Gastrocnemius medialis (tissue), 4 donors: ENCODE measurements around the gene PRDM16. TPM values are rescaled to one million over a fixed set of nuclear protein-coding genes. Genes with fewer than 3 reads are reported as not detected.

Experiments
- ATAC-seq, 2 donors: fragments of 150-250 bp; one replicate each; pipeline ENCODE4 v1.9.1; 2016
- DNase-seq, 2 donors: peaks; one replicate each; pipeline ENCODE4 v3.0.0-alpha.2; 2019
- H3K27ac ChIP-seq, 4 donors: fragments of 200-600 bp; sonication (generic); 1 replicate in 1 of 4; 2 replicates in 3 of 4; pipeline ENCODE4 v1.5.1; 2016 to 2018; ENCODE audit warnings: mild to moderate bottlenecking in 2 of 4, moderate library complexity in 1 of 4
- H3K27me3 ChIP-seq, 3 donors: fragments of 200-600 bp; sonication (generic) in 2 of 3; 1 replicate in 1 of 3; 2 replicates in 2 of 3; pipeline versions ENCODE4 v1.5.1 to v1.6.0; 2016 to 2019; ENCODE audit warnings: mild to moderate bottlenecking in 1 of 3, moderate library complexity in 1 of 3
- H3K36me3 ChIP-seq, 2 donors: fragments of 200-600 bp; sonication (generic) in 1 of 2; one replicate each; pipeline ENCODE4 v1.5.1; 2017 to 2018
- H3K4me1 ChIP-seq, 2 donors: fragments of 200-600 bp; sonication (generic) in 1 of 2; one replicate each; pipeline ENCODE4 v1.5.1; 2016 to 2017; ENCODE audit warnings: mild to moderate bottlenecking in 2 of 2
- H3K4me3 ChIP-seq, 4 donors: fragments of 200-600 bp; sonication (generic) in 3 of 4; 1 replicate in 1 of 4; 2 replicates in 3 of 4; pipeline ENCODE4 v1.5.1; 2016 to 2019; ENCODE audit warnings: mild to moderate bottlenecking in 2 of 4
- H3K9me3 ChIP-seq, 3 donors: fragments of 200-600 bp; sonication (generic) in 2 of 3; 1 replicate in 1 of 3; 2 replicates in 2 of 3; pipeline ENCODE4 v1.5.1; 2016 to 2019
- POLR2A ChIP-seq, 2 donors: fragments of 450-650 bp; IDR thresholded peaks; one replicate each; pipeline ENCODE4 v1.6.1; 2017; ENCODE audit warnings: antibody characterized with exemption in 2 of 2, mild to moderate bottlenecking in 2 of 2, moderate library complexity in 2 of 2
- in situ Hi-C, 4 donors: fragments of 200-750 bp; cut with MboI; loops; one replicate each; pipeline versions ENCODE4 v1.15.0 to v1.8.0; 2017; ENCODE audit warnings: low sequenced_read_pairs in 4 of 4
- intact Hi-C: fragments of 100-400 bp; cut with DNase I; formaldehyde crosslinking; loops from one replicate; pipeline ENCODE4 v1.15.1; 2023; ENCODE audit warnings: low total_unique reads
- total RNA-seq, 4 donors: library from RNA; depleted of rRNA; stranded (reverse); fragments of >200 nt; gene quantifications; one replicate each; pipeline versions ENCODE4 v1.1.0 to v1.2.3, GENCODE V29; 2016
- TF ChIP-seq, protein P1 (sequence below), 5 experiments: fragments of 450-650 bp in 3 of 5; fragments of 200-600 bp in 2 of 5; sonication (generic) in 2 of 5; IDR thresholded peaks in 4 of 5; conservative IDR thresholded peaks in 1 of 5; 1 replicate in 4 of 5; 2 replicates in 1 of 5; pipeline ENCODE4 v1.5.1; 2016 to 2019; ENCODE audit warnings: antibody characterized with exemption in 5 of 5, mild to moderate bottlenecking in 3 of 5, moderate library complexity in 3 of 5

Gene PRDM16
- total RNA-seq, 4 donors from 2014 or later, result 0.03 to 0.19 (median 0.17) TPM

DNA sequence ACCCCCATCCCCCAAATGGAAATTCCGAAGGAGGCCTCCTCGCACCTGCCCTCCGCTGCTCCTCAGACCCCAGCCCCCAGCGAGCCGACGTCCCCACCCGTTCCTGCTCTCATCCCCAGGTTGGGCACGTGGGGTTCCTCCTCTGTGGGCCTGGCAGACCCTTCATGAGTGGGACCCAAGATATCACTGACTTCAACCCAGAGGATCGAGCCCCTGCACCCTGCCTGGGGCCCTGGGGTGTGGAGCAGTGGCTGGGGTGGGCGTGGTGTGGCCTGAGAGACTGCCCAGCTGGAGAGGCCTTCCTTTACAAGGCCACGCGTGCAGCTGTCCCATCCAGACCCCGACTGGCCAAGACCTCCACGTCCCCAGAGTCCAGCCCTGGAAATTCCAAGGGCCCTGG, 367.9 kb downstream of the PRDM16 start:
- Histone ChIP-seq H3K9me3 (no peaks in the 10 kb centered on the region), H3K27ac (no peak overlapping the region), H3K36me3 (no peaks in the 10 kb centered on the region), H3K4me3 (no peak overlapping the region), H3K4me1 (no peaks in the 10 kb centered on the region), H3K27me3 (peaks cover 14 to 15% (median 15%) of the 10 kb centered on the region in 3 donors)
- intact Hi-C loops (no loop called here), in situ Hi-C loops (no loop called here)
- DNase-seq (no peak), ATAC-seq (no peak)
- TF ChIP-seq, protein P1, sequence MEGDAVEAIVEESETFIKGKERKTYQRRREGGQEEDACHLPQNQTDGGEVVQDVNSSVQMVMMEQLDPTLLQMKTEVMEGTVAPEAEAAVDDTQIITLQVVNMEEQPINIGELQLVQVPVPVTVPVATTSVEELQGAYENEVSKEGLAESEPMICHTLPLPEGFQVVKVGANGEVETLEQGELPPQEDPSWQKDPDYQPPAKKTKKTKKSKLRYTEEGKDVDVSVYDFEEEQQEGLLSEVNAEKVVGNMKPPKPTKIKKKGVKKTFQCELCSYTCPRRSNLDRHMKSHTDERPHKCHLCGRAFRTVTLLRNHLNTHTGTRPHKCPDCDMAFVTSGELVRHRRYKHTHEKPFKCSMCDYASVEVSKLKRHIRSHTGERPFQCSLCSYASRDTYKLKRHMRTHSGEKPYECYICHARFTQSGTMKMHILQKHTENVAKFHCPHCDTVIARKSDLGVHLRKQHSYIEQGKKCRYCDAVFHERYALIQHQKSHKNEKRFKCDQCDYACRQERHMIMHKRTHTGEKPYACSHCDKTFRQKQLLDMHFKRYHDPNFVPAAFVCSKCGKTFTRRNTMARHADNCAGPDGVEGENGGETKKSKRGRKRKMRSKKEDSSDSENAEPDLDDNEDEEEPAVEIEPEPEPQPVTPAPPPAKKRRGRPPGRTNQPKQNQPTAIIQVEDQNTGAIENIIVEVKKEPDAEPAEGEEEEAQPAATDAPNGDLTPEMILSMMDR (IDR thresholded peaks at IDR 0.05 in 4 of 5, conservative IDR thresholded peaks at IDR 0.05 in 1 of 5), result no peak
- TF ChIP-seq POLR2A (IDR thresholded peaks at IDR 0.05), result no peak

DNA sequence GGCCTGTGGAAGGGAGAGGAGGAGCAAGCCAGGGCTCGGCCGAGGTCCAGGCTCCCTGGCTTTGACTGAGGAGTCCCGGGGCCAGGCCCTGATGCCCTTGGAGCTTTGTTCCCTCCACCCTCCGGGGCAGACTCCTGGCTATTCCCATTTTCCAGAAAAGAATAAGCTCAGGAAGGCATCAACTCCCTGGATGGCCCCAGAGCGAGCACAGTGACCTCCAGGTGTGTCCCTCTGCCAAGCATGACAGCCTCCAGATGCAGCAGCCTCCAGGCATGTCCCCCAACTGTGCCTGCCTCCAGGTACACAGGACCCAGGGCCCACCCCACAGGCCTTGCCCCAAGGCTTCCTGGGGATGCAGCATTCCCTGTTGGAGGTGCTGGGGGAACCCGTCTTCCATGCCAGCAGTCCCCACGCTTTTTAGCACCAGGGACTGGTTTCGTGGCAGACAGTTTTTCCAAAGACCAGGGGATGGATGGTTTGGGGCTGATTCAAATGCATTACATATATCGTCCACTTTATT, 369.7 kb downstream of the PRDM16 start:
- no peaks in the 10 kb centered on the region for H3K36me3 ChIP-seq
- no peak for ATAC-seq
- peaks cover 15 to 23% (median 16%) of the 10 kb centered on the region in 3 donors for H3K27me3 ChIP-seq
- TF ChIP-seq, protein P1 (IDR thresholded peaks at IDR 0.05 in 4 of 5, conservative IDR thresholded peaks at IDR 0.05 in 1 of 5), result no peak
- TF ChIP-seq POLR2A (IDR thresholded peaks at IDR 0.05), result no peak
- in situ Hi-C loops, result no loop called here
- H3K27ac ChIP-seq, result no peak overlapping the region
- intact Hi-C loops, result no loop called here
- DNase-seq, result no peak
- H3K9me3 ChIP-seq, result no peaks in the 10 kb centered on the region
- no peaks in the 10 kb centered on the region for H3K4me1 ChIP-seq
- no peak overlapping the region for H3K4me3 ChIP-seq

DNA sequence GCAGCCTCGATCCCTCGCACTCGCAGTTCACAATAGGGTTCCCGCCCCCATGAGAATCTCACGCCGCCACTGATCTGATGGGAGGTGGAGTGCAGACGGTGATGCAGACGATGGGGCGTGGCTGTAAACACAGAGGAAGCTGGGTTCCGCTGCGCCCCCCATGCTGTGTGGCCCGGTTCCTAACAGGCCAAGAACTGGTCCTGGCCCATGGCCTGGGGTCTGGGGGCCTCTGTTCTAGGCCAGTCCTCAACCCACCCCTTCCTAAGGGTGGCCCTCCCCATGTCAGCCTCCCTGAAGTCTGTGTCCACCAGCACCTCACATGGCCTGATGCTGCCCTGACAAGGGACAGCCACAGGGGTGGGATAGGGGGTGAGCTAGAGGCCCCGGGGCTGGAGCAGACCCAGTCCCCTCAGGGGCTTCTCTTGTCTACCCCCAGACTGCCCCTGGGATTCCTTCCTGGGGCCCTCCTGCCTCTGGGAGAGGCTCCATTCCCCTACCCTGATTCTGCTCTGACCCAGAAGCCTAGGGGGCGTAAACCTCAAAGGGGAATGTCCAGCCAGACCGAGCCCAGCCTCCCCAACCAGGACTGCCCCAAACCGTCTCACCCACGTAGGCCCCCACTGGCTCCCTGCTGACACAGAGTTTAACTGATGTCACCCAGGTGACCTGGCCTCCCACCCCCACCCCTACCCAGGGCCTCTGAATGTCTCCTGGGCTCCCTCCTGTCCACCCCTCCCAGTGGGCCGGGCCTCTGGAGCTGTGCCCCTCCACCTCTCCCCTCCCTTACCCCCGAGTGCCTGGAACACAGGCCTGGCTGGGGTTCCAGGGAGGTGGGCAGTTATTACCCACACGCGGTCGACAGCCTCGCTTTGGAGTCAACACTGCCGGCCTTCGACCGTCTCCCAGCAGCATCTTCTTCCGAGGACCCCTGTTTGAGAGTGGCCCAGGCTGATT, 370.6 kb downstream of the PRDM16 start:
- no peak overlapping the region for H3K4me3 ChIP-seq
- TF ChIP-seq, protein P1 (IDR thresholded peaks at IDR 0.05 in 4 of 5, conservative IDR thresholded peaks at IDR 0.05 in 1 of 5), result no peak
- TF ChIP-seq POLR2A (IDR thresholded peaks at IDR 0.05), result no peak
- H3K4me1 ChIP-seq, result no peaks in the 10 kb centered on the region
- no peaks in the 10 kb centered on the region for H3K9me3 ChIP-seq
- H3K27ac ChIP-seq, result no peak overlapping the region
- DNase-seq, result no peak
- in situ Hi-C loops (no loop called here), intact Hi-C loops (no loop called here)
- peaks cover 15 to 23% (median 19%) of the 10 kb centered on the region in 3 donors for H3K27me3 ChIP-seq
- no peaks in the 10 kb centered on the region for H3K36me3 ChIP-seq
- no peak for ATAC-seq

DNA sequence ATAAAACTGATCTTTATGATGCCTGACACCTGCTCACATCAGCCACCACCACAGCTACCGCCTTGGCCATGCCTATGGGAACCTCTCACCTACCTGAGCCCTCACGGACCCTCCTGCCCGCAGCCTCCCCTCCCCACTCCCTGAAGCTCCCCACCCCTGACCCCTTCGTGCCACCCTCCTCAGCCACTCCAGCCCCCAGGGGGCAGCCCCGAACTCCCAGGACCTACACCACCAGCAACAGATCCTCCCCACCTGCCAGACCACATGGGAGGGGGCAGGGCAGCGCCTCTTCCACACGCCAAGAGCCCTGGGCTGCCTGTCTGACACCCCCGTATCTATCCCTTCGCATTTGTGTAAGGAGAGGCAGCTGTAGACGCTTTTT, 371.3 kb downstream of the PRDM16 start:
- Histone ChIP-seq H3K9me3 (no peaks in the 10 kb centered on the region), H3K4me1 (no peaks in the 10 kb centered on the region)
- no peak for ATAC-seq

More for the DNA sequence above, 371.3 kb downstream of the PRDM16 start:
- intact Hi-C loops, result no loop called here
- DNase-seq, result no peak
- Histone ChIP-seq H3K27me3 (peaks cover 15 to 23% (median 19%) of the 10 kb centered on the region in 3 donors), H3K36me3 (no peaks in the 10 kb centered on the region), H3K4me3 (no peak overlapping the region), H3K27ac (no peak overlapping the region)
- no peak for TF ChIP-seq POLR2A (IDR thresholded peaks at IDR 0.05)
- TF ChIP-seq, protein P1 (IDR thresholded peaks at IDR 0.05 in 4 of 5, conservative IDR thresholded peaks at IDR 0.05 in 1 of 5), result no peak
- in situ Hi-C loops, result no loop called here
